NCI-H345 (cell line): Measurements from ENCODE around the gene ESR1.
"Not testable (repeated sequence)": the region's sequence is repeated elsewhere in the genome, so short reads cannot be mapped to it uniquely, and the experiment has no call there.

ENCODE experiments used
- DNase-seq: peaks from one replicate; lab custom pipeline; 2025; lab: John Stamatoyannopoulos, UW

The ESR1 gene

DNA sequence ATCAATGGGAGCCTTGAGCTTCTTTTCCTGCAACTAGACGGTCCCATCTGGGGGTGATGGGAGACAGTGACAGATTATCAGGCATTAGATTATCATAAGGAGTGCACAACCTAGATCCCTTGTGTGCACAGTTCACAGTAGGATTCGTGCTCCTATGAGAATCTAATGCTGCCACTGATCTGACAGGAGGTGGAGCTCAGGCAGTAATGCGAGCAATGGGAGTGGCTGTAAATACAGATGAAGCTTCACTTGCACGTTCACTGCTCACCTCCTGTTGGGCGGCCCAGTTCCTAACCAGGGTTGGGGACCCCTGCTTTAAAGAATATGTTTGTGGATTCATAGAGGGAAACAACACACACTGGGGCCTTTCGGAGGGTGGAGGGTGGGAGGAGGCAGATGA is 180.7 kb downstream of the ESR1 start:
- not testable (repeated sequence) for DNase-seq

DNA sequence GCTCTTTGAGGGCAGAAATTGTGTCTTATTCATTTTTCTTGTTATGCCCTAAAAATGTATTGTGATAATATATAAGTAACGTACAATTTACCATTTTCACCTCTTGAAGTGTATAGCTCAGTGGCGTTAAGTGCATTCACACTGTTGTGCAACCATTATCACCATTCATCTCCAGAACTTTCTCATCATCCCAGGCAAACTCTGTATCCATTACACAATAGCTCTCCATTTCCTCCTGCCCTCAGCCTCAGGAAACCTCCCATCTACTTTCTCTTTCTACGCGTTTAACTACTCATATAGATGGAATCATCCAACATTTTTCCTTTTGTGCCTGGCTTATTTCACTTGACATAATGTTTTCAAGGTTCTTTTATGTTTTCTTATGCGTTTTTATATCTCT is 184.6 kb downstream of the ESR1 start:
- no peak for DNase-seq

DNA sequence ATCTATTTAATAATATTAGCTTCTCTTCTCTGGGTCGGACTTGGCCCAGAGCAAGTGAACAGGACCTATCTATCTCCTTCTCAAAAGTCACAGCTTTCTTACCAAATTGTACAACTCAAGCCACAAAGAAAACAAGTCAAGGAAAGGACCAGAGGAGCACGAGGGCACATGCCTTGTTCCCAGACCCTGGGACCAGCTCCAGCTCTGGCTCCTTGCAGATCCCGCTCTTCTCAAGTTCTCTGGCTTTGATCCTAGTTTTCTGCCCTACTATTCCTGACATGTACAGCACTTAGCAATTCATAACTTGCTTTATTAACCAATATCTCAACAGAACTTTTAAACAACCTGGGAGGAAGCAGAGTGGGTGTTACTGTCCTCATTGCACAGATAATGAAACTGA is 185.9 kb downstream of the ESR1 start:
- no peak for DNase-seq

DNA sequence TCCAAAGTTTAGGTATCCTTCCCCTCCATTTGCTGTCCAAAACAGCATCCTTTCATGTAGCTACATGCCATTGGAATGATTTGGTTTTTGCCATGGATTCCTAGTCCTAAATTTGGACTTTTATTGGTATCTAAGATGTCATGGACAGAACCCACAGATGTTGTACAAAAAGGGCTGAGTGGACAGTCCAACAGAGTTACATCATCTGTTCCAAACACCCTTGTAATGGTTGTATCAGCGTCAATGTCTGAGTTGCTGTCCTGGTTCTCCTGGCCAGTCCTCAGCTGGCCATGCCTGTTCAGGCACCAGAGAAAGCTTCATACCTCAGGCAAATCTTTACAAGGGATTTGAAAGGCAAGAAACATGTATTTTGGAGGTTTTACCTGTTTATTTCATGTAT is 191.3 kb downstream of the ESR1 start:
- no peak for DNase-seq

DNA sequence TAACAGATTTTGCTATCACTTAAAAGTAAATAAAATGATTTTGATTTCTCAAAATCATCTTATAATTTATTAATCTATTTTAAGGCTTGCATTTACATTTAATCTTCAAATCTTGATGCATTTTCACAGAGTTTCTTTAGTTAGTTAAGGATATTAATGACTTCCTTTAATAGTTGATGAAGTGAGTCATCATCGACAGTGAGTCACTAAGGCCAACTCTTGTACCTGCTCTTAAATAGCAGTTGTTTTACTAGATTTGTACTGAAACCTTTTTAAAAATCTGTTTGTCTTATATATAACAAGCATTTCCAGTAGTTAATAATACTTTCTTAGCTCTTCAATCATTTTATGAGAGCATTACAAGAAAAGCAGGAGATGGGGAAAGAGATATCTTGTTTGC is 191.7 kb downstream of the ESR1 start:
- no peak for DNase-seq

DNA sequence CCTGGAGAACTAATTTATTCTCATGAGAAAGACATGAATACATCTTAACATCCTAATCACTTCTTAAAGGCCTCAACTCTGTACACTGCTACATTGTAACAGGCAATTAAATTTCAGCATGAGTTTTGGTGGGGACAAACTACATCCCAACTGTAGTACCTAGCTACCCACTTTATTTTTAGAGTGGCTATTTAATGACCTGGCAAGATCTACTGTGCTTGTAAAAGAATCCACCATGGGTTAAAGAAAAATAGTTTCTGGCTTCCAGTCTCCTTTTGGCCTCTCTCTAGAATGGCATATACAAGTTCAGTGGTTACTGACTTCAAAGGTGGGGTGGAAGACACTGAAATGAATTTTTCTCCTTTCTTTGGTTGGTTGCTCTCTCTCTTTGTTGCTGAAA is 193.9 kb downstream of the ESR1 start:
- DNase-seq: no peak

DNA sequence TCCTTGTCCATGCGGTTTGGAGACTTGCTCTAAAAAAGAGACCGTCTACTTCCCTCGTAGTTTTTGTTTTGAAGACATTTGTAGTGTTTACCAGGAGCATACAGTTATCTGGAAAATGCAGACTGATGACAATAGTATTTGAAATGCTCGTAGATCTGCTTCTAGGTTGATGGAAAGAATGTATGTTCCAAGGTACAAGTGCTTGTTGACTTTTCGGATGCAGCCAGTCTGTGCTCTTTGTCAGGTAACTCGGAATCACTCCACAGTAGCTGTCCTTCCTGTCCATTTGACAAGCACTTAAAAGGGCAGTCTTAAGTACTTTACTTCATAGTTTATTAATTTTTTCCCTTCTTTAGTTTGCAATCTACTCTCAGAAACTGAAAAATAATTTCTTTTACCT is 194.8 kb downstream of the ESR1 start:
- no peak for DNase-seq

DNA sequence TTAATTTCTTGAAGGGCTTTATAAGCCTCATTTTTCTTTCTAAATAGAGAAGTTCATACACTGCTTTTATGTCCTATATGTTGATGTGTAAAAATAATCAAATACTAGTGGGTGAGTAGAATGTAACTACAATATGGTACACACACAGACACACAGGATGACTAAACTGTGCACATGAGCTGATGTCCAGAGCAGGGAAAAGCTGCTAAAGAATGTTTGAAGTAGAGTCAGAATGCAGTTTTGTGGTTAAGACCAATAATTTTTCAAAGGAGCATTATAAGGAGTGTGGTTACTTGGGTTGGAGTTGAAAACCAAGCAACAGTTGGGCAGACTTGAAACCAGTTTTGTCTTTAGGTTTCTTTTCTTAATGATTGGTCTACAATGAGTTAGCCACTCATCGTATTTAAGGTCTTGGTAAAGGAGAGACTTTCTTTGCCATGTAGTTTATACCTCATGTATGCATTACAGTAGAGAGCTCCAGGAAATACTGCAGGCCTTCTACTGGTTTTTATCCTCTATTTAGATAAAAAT is 196.6 kb downstream of the ESR1 start:
- no peak for DNase-seq

DNA sequence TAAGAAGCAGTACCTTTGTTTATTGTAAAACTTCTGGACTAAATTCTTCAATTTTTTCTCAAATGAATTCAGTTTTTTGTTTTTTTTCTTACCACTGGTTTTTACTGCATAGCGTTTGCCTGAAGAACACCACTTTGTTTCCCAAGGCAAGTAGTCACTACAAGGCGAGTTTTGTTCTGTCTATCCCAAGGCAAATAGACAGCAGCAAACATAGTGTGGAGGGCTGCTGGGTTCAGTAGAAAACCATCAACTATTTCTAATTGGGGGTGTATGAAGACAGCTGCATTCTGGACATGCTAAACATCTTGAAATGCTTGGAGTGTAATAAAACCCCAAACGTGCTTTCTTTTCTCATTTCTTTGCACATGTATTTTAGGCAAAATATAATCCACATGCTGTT is 197.4 kb downstream of the ESR1 start:
- no peak for DNase-seq

DNA sequence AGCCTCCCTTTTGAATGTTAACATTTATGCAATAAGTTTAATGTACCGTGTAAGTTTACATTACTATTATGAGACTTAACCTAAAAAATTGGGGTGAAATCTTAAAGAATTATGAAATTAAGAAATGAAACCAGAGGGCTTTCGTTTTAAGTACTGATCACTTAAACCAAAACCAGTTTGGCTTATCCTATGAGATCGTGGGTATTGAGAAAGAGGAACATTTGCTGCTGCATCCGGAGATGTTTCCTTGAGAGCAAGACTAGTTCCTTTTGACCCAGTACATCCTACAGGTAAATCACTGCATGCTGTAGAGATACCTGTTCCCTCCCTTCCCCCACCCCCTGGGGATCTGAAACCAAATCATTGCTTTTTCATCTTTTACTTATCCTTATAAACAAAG is 201.3 kb downstream of the ESR1 start:
- DNase-seq: no peak

DNA sequence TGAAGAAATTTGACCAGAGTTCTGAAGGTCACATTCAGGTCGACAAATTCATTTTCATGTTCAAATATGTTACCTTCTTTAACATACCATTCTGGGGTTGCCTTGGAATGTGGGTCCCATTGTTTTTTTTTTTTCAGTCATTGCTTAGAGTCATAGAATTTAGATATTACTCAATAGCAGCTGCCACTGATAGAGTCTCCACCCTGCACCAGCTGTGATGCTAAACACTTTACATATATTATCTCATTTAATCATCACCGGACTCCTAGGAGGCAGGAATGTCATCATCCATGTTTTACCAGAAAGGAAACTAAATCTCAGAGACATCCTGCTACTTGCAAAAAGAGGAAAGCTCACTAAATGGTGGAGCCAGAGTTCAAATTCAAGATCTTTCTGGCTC is 204.7 kb downstream of the ESR1 start:
- no peak for DNase-seq

DNA sequence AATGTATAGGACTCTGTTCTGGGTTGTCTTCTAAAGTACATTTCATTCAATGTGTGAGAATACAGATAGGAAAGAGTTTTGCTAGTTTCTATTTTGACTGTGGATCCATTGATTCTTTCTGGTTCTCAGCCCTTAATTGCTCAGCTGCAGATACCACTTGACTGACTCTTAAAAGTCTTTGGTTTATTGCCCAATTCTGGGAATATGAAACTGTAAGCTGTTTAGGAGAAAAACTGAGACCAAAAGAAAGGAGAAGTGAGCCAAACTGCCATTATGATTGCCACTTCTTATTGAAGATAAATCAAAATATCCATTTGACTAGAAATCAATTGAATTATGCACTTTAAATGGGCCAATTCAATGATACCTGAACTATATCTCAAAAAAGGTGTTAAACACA is 211.4 kb downstream of the ESR1 start:
- DNase-seq: no peak

DNA sequence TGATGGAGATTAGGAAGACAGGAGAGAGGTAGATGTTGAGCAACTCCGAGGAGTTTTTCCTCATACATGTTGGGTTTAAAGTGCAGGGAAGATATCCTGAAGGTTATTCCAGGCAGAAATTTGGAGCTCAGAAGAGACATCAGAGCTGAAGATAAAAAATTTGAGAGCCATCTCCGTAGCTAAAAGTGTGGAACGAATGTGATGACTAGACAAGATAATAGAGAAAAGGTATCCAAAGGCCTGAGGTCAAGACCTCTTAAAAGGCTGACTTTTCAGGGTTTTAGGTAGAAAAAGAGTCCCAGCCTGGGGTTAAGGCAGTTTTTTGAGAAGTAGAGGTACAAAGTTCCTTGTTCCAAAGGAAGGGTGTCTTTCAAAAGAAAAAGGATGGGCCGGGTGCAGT is 214.8 kb downstream of the ESR1 start:
- no peak for DNase-seq

DNA sequence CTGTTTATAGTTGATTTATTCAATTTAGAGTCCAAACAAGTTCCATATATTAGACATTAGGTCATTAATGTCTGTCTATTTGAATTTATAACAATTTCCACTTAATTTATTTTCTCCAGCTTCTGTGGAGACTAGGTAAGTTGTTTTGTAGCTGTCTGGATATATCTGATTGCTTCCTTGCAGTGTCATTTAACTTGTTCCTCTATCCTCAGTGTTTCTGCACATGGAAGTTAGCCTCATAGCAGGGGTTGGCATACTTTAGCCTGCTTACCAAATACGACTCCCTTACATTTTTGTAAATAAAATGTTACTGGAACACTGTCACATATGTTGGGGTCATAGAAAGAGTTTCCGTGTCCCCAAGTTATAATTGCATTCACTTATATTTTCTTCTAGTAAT is 216.1 kb downstream of the ESR1 start:
- no peak for DNase-seq

DNA sequence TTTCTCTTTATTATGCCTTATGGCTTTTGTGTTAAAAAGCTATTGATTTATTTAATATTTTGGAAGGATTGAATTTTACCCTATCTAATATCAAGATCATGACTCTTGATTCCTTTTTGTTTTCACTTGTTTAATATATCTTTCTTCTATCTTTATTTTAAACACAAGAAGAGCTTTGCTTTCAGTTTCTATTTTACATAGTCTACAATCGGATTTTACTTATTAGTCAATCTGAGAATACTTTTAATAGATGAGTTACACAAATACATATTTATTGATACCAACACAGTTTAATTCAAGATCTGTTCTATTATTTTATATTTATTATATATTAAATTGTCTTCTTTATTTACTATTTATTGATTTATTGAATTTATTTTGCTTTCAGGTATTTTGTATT is 218.8 kb downstream of the ESR1 start:
- no peak for DNase-seq

DNA sequence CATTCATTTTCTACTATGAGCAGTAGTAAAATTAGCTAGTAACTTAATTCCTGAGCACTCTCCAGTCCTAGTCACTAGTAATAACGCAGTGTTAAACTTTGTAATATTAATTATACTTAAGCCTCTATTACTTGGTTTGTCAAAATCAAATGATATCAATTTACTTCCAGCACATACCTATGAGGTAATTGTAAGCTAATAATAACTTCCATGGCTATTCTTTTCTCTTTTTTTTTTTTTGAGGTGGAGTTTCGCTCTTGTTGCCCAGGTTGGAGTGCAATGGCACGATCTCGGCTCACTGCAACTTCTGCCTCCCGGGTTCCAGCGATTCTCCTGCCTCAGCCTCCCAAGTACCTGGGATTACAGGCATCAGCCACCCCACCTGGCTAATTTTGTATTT is 219.3 kb downstream of the ESR1 start:
- not testable (repeated sequence) for DNase-seq

DNA sequence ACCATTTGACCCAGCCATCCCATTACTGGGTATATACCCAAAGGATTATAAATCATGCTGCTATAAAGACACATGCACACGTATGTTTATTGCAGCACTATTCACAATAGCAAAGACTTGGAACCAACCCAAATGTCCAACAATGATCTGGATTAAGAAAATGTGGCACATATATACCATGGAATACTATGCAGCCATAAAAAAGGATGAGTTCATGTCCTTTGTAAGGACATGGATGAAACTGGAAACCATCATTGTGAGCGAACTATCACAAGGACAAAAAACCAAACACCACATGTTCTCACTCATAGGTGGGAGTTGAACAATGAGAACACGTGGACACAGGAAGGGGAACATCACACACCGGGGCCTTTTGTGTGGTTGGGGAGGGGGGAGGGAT is 226.3 kb downstream of the ESR1 start:
- not testable (repeated sequence) for DNase-seq

DNA sequence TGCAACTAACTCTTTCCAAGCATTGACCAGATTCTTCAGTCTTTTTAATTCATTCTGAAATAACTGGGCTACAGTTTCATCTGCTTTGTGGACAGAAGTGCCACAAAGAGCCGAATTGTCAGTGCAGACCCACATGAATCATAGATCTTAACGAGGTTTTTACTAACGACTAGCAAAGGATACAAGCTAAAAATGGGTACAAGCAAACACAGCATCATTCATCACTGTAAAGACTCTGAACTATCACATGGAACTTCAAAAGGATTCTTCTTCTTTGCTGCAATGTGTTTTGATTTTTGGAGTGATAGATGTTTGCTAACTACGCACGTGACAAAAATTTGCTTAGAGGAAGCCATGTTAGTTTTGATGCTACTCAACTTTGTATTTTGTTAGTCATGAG is 227.1 kb downstream of the ESR1 start:
- DNase-seq: no peak

DNA sequence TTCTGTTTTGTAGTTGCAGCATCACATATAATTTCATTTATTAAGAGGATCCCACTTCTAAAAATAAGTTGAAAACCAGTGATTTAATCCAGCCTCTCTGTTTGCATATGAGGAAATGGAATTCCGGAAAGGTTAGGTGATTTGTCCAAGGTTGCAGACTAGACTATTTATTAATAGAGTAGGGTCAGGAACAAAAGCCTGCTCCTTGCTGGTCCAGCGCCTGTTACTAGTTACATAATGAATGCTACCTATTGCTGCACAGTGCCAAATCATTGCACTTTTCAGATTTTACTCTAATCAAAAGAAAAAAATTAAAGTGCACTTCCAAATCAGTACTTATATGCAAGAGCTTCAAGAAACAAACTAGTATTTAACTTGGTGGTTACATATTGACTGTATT is 238.6 kb downstream of the ESR1 start:
- no peak for DNase-seq

DNA sequence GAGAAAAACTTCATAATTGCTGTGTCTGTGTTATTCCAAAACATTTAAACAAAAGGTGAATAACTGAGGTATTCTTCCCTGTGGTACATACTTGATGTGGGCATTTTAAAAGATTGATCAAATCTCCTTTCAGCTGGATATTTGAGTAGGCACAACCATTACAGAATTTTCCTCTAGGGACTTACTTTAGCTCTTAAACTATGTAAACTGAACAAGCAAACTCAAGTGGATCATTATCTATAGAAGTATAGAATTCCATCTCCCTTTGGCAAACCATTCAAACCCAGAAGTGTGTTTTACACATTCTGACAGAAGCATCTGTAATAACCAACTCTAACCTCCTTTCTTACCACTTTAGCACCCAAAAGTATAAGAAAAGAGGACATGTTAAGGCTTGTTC is 241.4 kb downstream of the ESR1 start:
- no peak for DNase-seq

DNA sequence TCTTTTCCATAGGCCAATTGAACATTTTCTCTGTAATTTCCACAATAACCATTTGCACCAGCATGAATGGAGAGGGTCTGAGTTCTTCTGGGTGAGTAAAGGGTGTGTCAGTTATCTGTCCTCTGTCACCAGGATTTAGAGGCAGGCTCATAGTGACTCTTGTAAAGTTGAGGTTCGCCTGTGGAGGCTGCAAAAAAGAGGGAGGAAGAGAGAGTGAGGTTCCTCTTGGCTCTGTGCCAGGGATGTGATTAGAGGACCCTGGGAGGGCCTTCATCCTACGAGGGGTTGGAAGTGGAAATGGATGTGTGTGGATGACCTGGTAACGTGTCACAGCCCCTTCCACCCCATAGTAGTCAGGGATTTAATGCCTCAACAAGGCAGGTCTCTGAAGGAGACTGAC is 242.0 kb downstream of the ESR1 start:
- no peak for DNase-seq

DNA sequence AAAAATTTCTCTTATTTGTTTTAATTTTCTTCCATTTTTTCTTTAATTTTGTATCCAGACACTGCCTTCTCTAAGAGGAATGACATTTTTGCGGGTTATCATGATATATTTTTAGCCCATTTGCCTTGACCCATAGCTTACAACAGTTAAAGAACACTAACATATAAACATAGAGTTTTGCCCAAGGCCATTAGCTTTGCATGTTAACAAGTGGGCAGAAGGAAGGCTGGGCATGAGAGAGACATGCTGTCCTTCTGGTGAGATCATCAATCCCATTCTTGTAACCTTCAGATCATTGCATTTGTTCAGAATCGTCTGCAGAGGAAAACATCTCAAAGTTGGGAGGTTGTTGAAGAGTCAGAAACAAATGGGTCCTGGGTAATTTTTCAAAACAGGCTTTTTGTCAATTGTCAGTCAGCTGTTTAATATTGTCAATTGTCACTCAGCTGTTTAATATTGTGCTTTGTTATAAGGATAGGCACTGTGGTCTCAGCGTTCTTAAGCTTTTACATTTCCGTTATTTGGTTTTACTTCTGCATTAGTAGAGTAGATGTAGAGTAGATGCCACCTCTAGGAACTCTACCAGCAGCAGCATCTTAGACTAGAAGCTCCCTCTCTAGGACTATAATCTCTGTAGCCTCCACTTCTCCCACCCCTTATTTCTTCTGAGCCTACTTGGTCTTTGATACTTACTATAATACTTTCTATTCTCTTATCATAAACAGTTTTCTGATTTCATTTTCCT is 243.1 kb downstream of the ESR1 start:
- DNase-seq: no peak

DNA sequence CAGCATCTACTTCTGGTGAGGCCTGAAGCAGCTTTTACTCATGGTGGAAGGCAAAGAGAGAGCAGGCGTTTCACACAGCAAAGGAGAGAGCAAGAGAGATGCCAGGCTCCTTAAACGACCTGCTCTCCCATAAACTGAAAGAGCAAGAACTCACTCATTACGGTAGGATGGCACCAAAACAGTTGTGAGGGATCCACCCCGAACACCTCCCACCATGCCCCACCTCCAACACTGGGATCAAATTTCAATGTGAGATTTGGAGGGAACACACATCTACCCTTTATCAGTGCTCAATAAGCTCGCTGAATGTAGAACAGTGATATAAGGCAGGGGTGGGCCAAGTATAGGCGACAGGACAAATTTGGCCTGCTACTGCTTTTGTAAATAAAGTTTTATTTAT is 244.6 kb downstream of the ESR1 start:
- DNase-seq: no peak

DNA sequence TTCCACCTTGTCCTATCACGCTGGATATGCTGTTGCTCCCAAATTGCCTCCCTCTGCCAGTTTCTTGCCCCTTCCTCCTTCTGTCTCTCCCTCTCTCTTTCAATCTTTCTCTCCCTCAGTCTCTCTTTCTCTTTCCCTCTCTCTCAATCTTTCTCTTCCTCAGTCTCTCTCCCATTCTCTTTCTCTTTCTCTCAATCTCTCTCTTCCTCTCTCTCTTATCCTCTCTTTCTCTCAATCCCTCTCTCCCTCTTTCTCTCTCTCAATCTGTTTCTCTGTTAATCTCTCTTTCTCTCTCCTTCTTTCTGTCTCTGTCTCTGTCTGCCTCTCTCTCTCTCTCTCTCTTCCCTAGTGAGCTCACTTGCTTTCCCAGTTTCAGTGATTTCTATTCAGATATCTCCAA is 245.8 kb downstream of the ESR1 start:
- no peak for DNase-seq
